SH-SY5Y (cell line): ENCODE data around the gene FHIP2A.

ENCODE experiments used
- GATA2 ChIP-seq: IDR thresholded peaks from 2 replicates; pipeline ENCODE4 v1.6.1; 2011; ENCODE audit warnings: mild to moderate bottlenecking, low read depth, low read length
- GATA3 ChIP-seq: IDR thresholded peaks from 2 replicates; pipeline ENCODE4 v1.6.1; 2011; ENCODE audit warnings: low read depth, mild to moderate bottlenecking, low read length, moderate library complexity

FHIP2A gene

DNA sequence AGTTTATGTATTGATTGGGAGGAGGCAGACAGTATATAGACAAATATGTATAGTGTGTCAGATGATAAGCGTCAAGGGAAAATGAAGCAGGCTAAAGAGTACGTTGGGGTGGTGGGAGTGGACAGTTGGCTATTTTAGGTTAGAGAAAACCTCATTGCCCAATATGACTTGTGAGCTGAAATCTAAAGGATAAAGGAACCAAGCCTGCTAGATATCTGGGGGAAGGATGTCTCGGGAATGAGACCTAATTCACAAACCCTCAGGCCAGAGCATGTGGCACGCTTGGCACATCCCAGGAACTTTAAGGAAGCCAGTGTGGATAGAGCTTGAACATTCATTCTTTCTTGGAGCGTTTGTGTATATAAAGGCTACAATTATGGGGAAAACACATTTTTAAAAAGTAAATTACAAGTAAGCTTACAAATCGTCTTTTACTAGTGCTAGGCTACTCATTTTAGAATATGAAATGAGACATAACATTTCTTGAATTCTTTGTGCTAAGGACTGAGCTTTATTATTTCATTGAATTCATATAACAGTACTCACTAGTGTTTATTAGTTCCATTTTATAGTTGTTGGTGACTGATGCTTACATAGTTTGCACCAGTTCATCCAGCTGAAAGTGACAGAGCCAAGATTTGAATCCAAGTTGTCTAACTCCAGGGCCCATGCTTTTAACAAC lies 9.7 kb downstream of the FHIP2A start:
- TF ChIP-seq GATA2 (no peak), GATA3 (no peak)

DNA sequence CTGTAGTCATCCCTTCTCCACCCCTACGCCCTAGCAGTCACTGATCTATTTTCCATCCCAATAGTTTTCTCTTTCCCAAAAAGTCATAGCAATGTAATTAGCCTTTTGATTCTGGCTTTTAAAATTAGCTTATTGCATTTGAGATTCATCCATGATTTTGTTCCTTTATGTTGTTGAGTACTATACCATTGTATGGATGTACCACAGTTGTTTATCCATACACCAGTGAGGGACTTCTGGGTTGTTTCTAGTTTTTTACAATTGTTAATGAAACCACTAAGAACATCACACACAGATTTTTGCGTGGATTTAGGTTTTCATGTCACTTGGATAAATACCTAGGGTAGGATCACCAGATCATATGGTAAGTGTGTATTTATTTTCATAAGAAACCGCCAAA lies 16.1 kb downstream of the FHIP2A start:
- TF ChIP-seq GATA3, result no peak
- TF ChIP-seq GATA2, result no peak

DNA sequence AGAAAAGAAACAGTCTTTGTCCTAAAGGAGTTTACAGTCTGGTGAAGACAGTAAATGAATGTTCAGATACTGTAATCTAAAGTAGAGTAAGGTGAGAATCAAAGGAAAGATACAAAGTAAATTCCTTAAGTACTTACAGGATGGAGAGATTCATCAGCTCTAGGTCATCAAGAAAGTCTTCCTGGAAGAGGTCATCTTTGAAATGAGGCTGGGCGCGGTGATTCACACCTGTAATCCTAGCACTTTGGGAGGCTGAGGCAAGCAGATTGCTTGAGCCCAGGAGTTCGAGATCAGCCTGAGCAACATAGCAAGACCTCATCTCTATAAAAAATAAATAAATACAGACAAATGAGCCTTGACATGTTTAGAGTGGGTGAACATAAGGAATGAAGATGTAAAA lies 18.3 kb downstream of the FHIP2A start:
- no peak for TF ChIP-seq GATA3
- no peak for TF ChIP-seq GATA2

DNA sequence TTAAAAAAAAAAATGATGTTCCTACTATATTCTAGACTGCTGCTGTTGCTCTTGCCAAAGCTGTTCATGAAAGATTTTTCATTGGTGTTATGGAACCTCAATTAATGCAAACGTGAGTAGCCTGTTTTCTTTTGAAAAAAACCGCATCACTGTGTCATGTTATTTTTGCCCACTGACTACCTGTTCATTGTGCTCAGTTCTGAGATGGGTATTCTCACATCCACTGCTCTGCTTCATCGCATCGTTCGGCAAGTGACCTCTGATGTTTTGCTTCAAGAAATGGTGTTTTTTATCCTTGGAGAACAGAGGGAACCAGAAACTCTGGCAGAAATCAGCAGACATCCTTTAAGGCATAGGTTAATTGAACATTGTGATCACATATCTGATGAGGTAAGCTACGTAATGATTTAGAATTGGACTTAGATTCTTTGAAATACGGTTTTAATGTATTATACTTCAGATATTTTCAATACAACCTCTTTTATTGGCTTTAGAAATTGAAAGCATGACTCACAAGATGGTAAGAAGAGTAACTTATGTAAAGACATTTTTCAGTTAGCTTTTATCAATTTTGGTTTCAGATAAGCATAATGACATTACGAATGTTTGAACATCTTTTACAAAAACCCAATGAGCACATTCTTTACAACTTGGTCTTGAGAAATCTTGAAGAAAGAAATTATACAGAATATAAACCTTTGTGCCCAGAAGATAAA lies 24.6 kb downstream of the FHIP2A start:
- TF ChIP-seq GATA3 (no peak), GATA2 (no peak)

- TF ChIP-seq GATA3, result no peak
- TF ChIP-seq GATA2, result no peak
Observed at GRCh38 chr10:114849674-114850073, 28.1 kb downstream of the FHIP2A start.

DNA sequence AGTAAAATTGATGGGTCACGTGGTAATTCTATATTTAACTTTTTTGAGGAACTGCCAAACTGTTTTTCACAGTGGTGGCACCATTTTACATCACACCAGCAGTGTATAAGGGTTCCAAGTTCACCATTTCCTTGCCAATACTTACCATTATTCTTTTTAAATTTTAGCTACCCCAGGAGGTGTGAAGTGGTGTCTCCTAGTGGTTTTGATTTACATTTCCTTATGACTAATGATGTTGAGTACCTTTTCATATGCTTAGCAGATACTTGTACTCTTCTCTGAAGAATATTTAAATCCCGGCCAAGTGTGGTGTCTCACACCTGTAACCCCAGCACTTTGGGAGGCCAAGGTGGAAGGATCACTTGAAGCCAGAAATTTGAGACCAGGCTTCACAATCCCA lies 28.5 kb downstream of the FHIP2A start:
- TF ChIP-seq GATA2 (no peak), GATA3 (no peak)

DNA sequence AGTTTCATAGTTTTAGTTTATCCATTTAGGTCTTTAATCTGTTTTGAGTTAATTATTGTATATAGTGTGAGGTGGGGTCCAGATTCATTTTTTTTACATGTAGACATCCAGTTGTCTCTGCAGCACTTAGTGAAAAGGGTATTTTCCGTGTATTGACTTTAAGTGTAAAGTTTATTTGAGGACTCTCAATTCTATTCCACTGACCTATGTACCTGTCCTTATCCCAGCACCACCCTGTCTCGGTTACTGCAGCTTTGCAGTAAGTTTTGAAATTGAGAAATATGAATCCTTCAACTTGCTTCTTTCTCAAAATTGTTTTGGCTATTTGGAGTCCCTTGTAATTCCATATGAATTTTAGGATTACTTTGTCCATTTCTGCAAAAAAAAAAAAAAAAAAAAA lies 29.8 kb downstream of the FHIP2A start:
- TF ChIP-seq GATA3 (no peak), GATA2 (no peak)

DNA sequence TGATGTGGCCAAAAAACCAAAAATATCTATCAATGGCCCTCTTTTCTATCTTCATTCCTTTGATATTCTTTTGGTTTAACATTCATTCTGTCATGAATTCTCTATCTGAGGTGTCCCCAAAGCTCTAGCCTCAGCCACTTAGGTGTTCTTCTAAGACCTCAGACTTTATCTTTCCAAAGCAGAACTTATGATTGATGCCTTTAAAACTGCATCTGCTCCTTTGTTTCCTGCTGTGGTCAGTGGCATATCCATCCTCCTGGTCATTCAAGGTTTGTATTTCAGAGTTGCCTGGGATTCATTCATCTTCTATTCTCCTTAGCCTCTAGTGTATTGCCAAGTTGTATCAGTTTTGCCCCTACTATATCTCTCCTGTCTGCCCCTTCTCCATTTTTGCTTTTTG lies 30.6 kb downstream of the FHIP2A start:
- TF ChIP-seq GATA3 (no peak), GATA2 (no peak)

DNA sequence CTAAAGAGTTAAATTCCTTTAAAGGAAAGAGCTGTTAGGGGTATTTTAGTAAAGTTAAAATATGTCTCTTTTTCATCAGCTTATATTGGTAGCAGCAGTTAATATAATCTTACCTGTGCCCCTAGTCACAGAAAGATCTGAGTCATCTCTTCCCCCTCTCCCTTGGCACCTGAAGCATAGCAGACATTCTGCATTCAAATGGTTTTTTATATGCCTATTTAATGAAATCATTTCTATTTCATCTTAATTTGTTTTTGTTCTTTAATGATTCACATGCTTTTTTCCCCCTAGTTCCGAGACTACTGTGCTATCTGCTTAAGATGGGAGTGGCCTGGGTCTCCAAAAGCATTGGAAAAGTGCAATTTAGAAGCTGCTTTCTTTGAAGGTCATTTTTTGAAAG lies 33.3 kb downstream of the FHIP2A start:
- TF ChIP-seq GATA3, result no peak
- TF ChIP-seq GATA2, result no peak

GRCh38 chr10:114855776-114856543 lies 34.4 kb downstream of the FHIP2A start:
- no peak for TF ChIP-seq GATA3
- no peak for TF ChIP-seq GATA2

GRCh38 chr10:114856544-114857287 lies 35.1 kb downstream of the FHIP2A start:
- TF ChIP-seq GATA3 (no peak), GATA2 (no peak)

- TF ChIP-seq GATA3, result no peak
- no peak for TF ChIP-seq GATA2
Observed at GRCh38 chr10:114857922-114858629, 36.5 kb downstream of the FHIP2A start.

GRCh38 chr10:114859222-114859621 lies 37.6 kb downstream of the FHIP2A start:
- TF ChIP-seq GATA2, result no peak
- no peak for TF ChIP-seq GATA3
